Endothelial cell of umbilical vein (primary cell): ENCODE measurements around the gene TFF2. TPM values are rescaled to one million over a fixed set of nuclear protein-coding genes. Genes with fewer than 3 reads are reported as not detected.

Source experiments
- BruUV-seq: library from RNA; stranded (reverse); fragments of 400-500 nt; replicated peaks from 2 replicates; lab custom pipeline; 2021; lab: Mats Ljungman, UMichigan
- CTCF ChIA-PET: fragments of 300-600, 350-600 bp; sonication (Branson Sonifier 250); formaldehyde crosslinking; loops from one replicate; lab custom pipeline; 2021; ENCODE audit warnings: antibody characterized with exemption, inconsistent platforms; lab: Charles Lee
- POLR2A ChIA-PET: fragments of 300-600, 350-600 bp; sonication (Branson Sonifier 250); formaldehyde crosslinking; loops from one replicate; lab custom pipeline; 2021; ENCODE audit warnings: antibody characterized with exemption, inconsistent platforms; lab: Charles Lee
- DNase-seq: peaks from one replicate; pipeline ENCODE4 v3.0.0-alpha.2; 2011; ENCODE audit warnings: low read depth, low spot score
- FAIRE-seq: peaks from 2 replicates; lab custom pipeline; 2011; peaks lifted over from hg19 to GRCh38; lab: Jason Lieb, UNC
- H2AFZ ChIP-seq: 2 replicates; pipeline ENCODE4 v1.6.0; 2012; ENCODE audit warnings: low read depth, low read length, control low read depth, inconsistent platforms
- H3K27ac ChIP-seq: 2 replicates; pipeline ENCODE4 v1.5.1; 2011; ENCODE audit warnings: low read depth, mild to moderate bottlenecking, control low read depth, low read length, moderate library complexity; ENCODE audit not compliant: insufficient read depth
- H3K27me3 ChIP-seq, 2 experiments: 2 replicates each; pipeline versions ENCODE4 v1.6.0 to v1.6.1; 2011; ENCODE audit warnings: low read length in 2 of 2, mixed read lengths in 1 of 2; ENCODE audit not compliant: control insufficient read depth in 2 of 2, insufficient read depth in 2 of 2
- H3K36me3 ChIP-seq, 2 experiments: 2 replicates in 1 of 2; 3 replicates in 1 of 2; pipeline ENCODE4 v1.5.1; 2011; ENCODE audit warnings: low read length in 2 of 2, mild to moderate bottlenecking in 1 of 2, moderate library complexity in 1 of 2; ENCODE audit not compliant: control insufficient read depth in 2 of 2, insufficient read depth in 2 of 2; ENCODE audit errors: extremely low read depth in 1 of 2
- H3K4me1 ChIP-seq: 3 replicates; pipeline ENCODE4 v1.5.1; 2011; ENCODE audit warnings: mild to moderate bottlenecking, low read length; ENCODE audit not compliant: control insufficient read depth, insufficient read depth; ENCODE audit errors: extremely low read depth
- H3K4me2 ChIP-seq: 2 replicates; pipeline ENCODE4 v1.6.1; 2011; ENCODE audit warnings: low read length, control low read depth, mixed read lengths; ENCODE audit not compliant: insufficient read depth
- H3K4me3 ChIP-seq, 3 experiments: fragments of 200-600 bp in 1 of 3; sonication (generic), shearing (Covaris generic) in 1 of 3; replicated peaks in 1 of 3; 2 replicates each; pipeline ENCODE4 v1.5.1; 2011 to 2016; ENCODE audit warnings: control low read depth in 3 of 3, low read length in 3 of 3, mild to moderate bottlenecking in 2 of 3, inconsistent platforms in 1 of 3, low read depth in 1 of 3, moderate library complexity in 1 of 3; ENCODE audit not compliant: insufficient read depth in 1 of 3
- H3K79me2 ChIP-seq: 2 replicates; pipeline ENCODE4 v1.6.0; 2012; ENCODE audit warnings: low read length, inconsistent platforms; ENCODE audit not compliant: control insufficient read depth, insufficient read depth
- H3K9ac ChIP-seq: replicated peaks from 2 replicates; pipeline ENCODE3; 2011; ENCODE audit warnings: low read length, control low read depth; ENCODE audit not compliant: insufficient read depth; ENCODE audit errors: extremely low read depth
- H3K9me1 ChIP-seq: replicated peaks from 3 replicates; pipeline ENCODE4 v1.6.0; 2011; ENCODE audit warnings: mild to moderate bottlenecking, low read length; ENCODE audit not compliant: control insufficient read depth, insufficient read depth; ENCODE audit errors: extremely low read depth
- H3K9me3 ChIP-seq: replicated peaks from 2 replicates; pipeline ENCODE4 v1.5.1; 2012; ENCODE audit warnings: low read length, inconsistent platforms; ENCODE audit not compliant: control insufficient read depth, insufficient read depth
- H4K20me1 ChIP-seq: replicated peaks from 2 replicates; pipeline ENCODE3; 2011; ENCODE audit warnings: mild to moderate bottlenecking, low read length; ENCODE audit not compliant: control insufficient read depth, insufficient read depth; ENCODE audit errors: extremely low read depth
- CTCF ChIP-seq, 2 donors: IDR thresholded peaks; 1 replicate in 1 of 2; 2 replicates in 1 of 2; pipeline ENCODE4 v1.5.1; 2011; ENCODE audit warnings: low read length in 2 of 2, mild to moderate bottlenecking in 2 of 2, moderate library complexity in 2 of 2, control low read depth in 1 of 2, inconsistent platforms in 1 of 2, low read depth in 1 of 2; ENCODE audit not compliant: insufficient read depth in 1 of 2; ENCODE audit errors: extremely low read depth in 1 of 2
- EZH2 ChIP-seq: IDR thresholded peaks from 2 replicates; pipeline ENCODE4 v1.6.1; 2012; ENCODE audit warnings: borderline replicate concordance, low read depth, mild to moderate bottlenecking, moderate library complexity, low read length, inconsistent platforms; ENCODE audit not compliant: severe bottlenecking
- FOS ChIP-seq: IDR thresholded peaks from 2 replicates; pipeline ENCODE4 v1.6.1; 2011; ENCODE audit warnings: mild to moderate bottlenecking, low read length, moderate library complexity, borderline replicate concordance; ENCODE audit not compliant: insufficient read depth
- GATA2 ChIP-seq: IDR thresholded peaks from 2 replicates; pipeline ENCODE4 v1.7.0; 2011; ENCODE audit warnings: low read depth, mild to moderate bottlenecking, moderate library complexity, mixed read lengths, low read length; ENCODE audit not compliant: insufficient read length, insufficient read depth
- JUN ChIP-seq: IDR thresholded peaks from 2 replicates; pipeline ENCODE4 v1.6.1; 2011; ENCODE audit warnings: borderline replicate concordance, low read depth; ENCODE audit not compliant: insufficient read length, insufficient read depth
- MAX ChIP-seq: IDR thresholded peaks from 2 replicates; pipeline ENCODE4 v1.6.1; 2011; ENCODE audit not compliant: insufficient read depth, insufficient read length
- MYC ChIP-seq: IDR thresholded peaks from one replicate; pipeline ENCODE4 v1.6.1; 2011; ENCODE audit warnings: mild to moderate bottlenecking, low read depth, low read length
- POLR2A ChIP-seq: IDR thresholded peaks from 2 replicates; pipeline ENCODE4 v1.6.1; 2012; ENCODE audit warnings: low read depth, mild to moderate bottlenecking, control low read depth, low read length
- POLR2AphosphoS5 ChIP-seq: IDR thresholded peaks from 2 replicates; pipeline ENCODE4 v1.6.1; 2012; ENCODE audit warnings: low read depth, mild to moderate bottlenecking, control low read depth, low read length, moderate library complexity; ENCODE audit not compliant: insufficient read depth
- dilution Hi-C: fragments of 300-500 bp; cut with MboI; formaldehyde crosslinking; loops from one replicate; pipeline ENCODE4 v1.15.0; 2019; ENCODE audit warnings: low sequenced_read_pairs; ENCODE audit not compliant: extremely low pct_ligation_motif_present
- intact Hi-C: fragments of 100-400 bp; cut with micrococcal nuclease; formaldehyde crosslinking; loops from one replicate; pipeline ENCODE4 v1.10.0; 2022
- polyA plus RNA-seq, 4 experiments: library from polyadenylated mRNA; depleted of rRNA in 3 of 4; stranded (reverse) in 3 of 4; unstranded in 1 of 4; fragments of >200 nt; gene quantifications; 2 replicates each; pipeline versions ENCODE4 v1.2.1 to v1.2.3, GENCODE V29; 2011 to 2012; ENCODE audit warnings: missing spikeins in 1 of 4
- total RNA-seq: library from RNA; stranded (reverse); gene quantifications from 2 replicates; pipeline ENCODE4 v1.2.3, GENCODE V29; 2021

Gene TFF2
- total and polyA plus RNA-seq, 2 donors (not counting 3 experiments of a cell fraction or from before 2014, with no cell fraction given), result not detected

- Histone ChIP-seq H3K79me2 (no peaks in the 10 kb centered on the region), H3K27me3 (no peaks in the 10 kb centered on the region), H3K4me2 (no peak overlapping the region), H3K9me1 (no peaks in the 10 kb centered on the region), H3K36me3 (no peaks in the 10 kb centered on the region), H3K9me3 (no peaks in the 10 kb centered on the region), H3K9ac (no peak overlapping the region), H2AFZ (no peak overlapping the region), H4K20me1 (no peaks in the 10 kb centered on the region), H3K27ac (no peak overlapping the region), H3K4me3 (no peak overlapping the region), H3K4me1 (peaks cover 10% of the 10 kb centered on the region)
- intact Hi-C loops (no loop called here), dilution Hi-C loops (no loop called here)
- no TSS peak for BruUV-seq
- no peak for DNase-seq
- no peak for FAIRE-seq
- POLR2A ChIA-PET, result no interaction called here
- TF ChIP-seq JUN, result no peak
- no peak for TF ChIP-seq POLR2AphosphoS5
- TF ChIP-seq CTCF (IDR thresholded peaks at IDR 0.05; ENCODE audit: extremely low read depth in 1 of 2, insufficient read depth in 1 of 2, low read depth in 1 of 2, low read length in 2 of 2), result no peak
- no peak for TF ChIP-seq EZH2
- TF ChIP-seq FOS, result no peak
- TF ChIP-seq POLR2A, result no peak
- no peak for TF ChIP-seq GATA2
- TF ChIP-seq MYC, result no peak
- TF ChIP-seq MAX, result no peak
- CTCF ChIA-PET, result no interaction called here
Measured at GRCh38 chr21:42304556-42305454, 46.0 kb downstream of the TFF2 start.
